HCT116 (cell line): Measurements from ENCODE around the gene PTPRR. TPM values are rescaled to one million over a fixed set of nuclear protein-coding genes. Genes with fewer than 3 reads are reported as not detected.

Source experiments
- ATAC-seq: fragments of 200-7000 bp; cut with Tn5 transposase; 2 replicates; pipeline ENCODE4 v1.9.1; 2020; ENCODE audit warnings: mild to moderate bottlenecking, moderate library complexity
- BruUV-seq: library from RNA; stranded (reverse); fragments of 400-500 nt; replicated peaks from 2 replicates; lab custom pipeline; 2021; lab: Mats Ljungman, UMichigan
- CTCF ChIA-PET: fragments of 300-600 bp; sonication (Branson Sonifier 250); formaldehyde crosslinking; loops from one replicate; lab custom pipeline; 2021; ENCODE audit warnings: antibody characterized with exemption; lab: Charles Lee
- POLR2A ChIA-PET: fragments of 300-600, 350-600 bp; sonication (Branson Sonifier 250); formaldehyde crosslinking; loops from one replicate; lab custom pipeline; 2021; ENCODE audit warnings: antibody characterized with exemption; lab: Charles Lee
- RAD21 ChIA-PET, 2 experiments: fragments of 300-600 bp; sonication (Branson Sonifier 250); formaldehyde crosslinking; loops; one replicate each; lab custom pipeline; 2023; ENCODE audit warnings: low total read pairs in 2 of 2; ENCODE audit not compliant: uncharacterized antibody in 2 of 2, unreplicated experiment in 2 of 2, low non-redundant PET in 1 of 2; lab: Charles Lee
- DNase-seq: peaks from one replicate; pipeline ENCODE4 v3.0.0-alpha.2; 2010; ENCODE audit warnings: low read depth, low spot score
- H2AFZ ChIP-seq: fragments of 200-600 bp; shearing (Covaris generic), sonication (generic); 2 replicates; pipeline ENCODE4 v1.6.1; 2017; ENCODE audit warnings: low read depth, mixed run types, mixed read lengths, antibody characterized with exemption, low read length; ENCODE audit not compliant: poor library complexity, severe bottlenecking
- H3K27ac ChIP-seq: 2 replicates; pipeline ENCODE4 v1.5.1; 2012; ENCODE audit warnings: low read depth, low read length
- H3K27me3 ChIP-seq: fragments of 200-600 bp; sonication (generic); 2 replicates; pipeline ENCODE4 v1.6.1; 2016; ENCODE audit warnings: mixed run types, low read length, mixed read lengths; ENCODE audit not compliant: insufficient read depth
- H3K36me3 ChIP-seq, 2 experiments: fragments of 200-500 bp in 1 of 2; fragments of 200-600 bp in 1 of 2; sonication (Bioruptor generic) in 1 of 2; sonication (generic) in 1 of 2; 2 replicates each; pipeline versions ENCODE4 v1.5.1 to v1.6.1; 2014 to 2016; ENCODE audit warnings: low read length in 2 of 2, inconsistent platforms in 1 of 2, mixed read lengths in 1 of 2, mixed run types in 1 of 2; ENCODE audit not compliant: insufficient read depth in 2 of 2, control insufficient read depth in 1 of 2
- H3K4me1 ChIP-seq, 2 experiments: fragments of 200-600 bp in 1 of 2; sonication (generic) in 1 of 2; 2 replicates each; pipeline versions ENCODE4 v1.5.1 to v1.6.1; 2012 to 2017; ENCODE audit warnings: low read length in 2 of 2, inconsistent platforms in 1 of 2, mild to moderate bottlenecking in 1 of 2, mixed read lengths in 1 of 2, mixed run types in 1 of 2, moderate library complexity in 1 of 2; ENCODE audit not compliant: insufficient read depth in 2 of 2, control insufficient read depth in 1 of 2
- H3K4me2 ChIP-seq: fragments of 200-600 bp; sonication (generic); 2 replicates; pipeline ENCODE4 v1.6.1; 2017; ENCODE audit warnings: mixed run types, low read length, mixed read lengths
- H3K4me3 ChIP-seq, 2 experiments: fragments of 200-600 bp in 1 of 2; sonication (generic) in 1 of 2; replicated peaks in 1 of 2; 2 replicates each; pipeline ENCODE4 v1.5.1; 2011 to 2016; ENCODE audit warnings: low read length in 2 of 2, control low read depth in 1 of 2, low read depth in 1 of 2, mild to moderate bottlenecking in 1 of 2, mixed read lengths in 1 of 2, mixed run types in 1 of 2
- H3K79me2 ChIP-seq: fragments of 200-600 bp; sonication (generic); 2 replicates; pipeline ENCODE4 v1.6.1; 2017; ENCODE audit warnings: mild to moderate bottlenecking, mixed run types, low read length, moderate library complexity, mixed read lengths; ENCODE audit not compliant: insufficient read depth
- H3K9ac ChIP-seq: fragments of 200-600 bp; sonication (generic); 2 replicates; pipeline ENCODE4 v1.6.1; 2016; ENCODE audit warnings: low read length, mixed read lengths
- H3K9me2 ChIP-seq: fragments of 200-600 bp; sonication (generic), shearing (Covaris generic); 2 replicates; pipeline ENCODE4 v1.6.1; 2017; ENCODE audit warnings: mixed run types, mild to moderate bottlenecking, moderate library complexity; ENCODE audit not compliant: insufficient read depth
- H3K9me3 ChIP-seq, 2 experiments: fragments of 200-500 bp in 1 of 2; fragments of 200-600 bp in 1 of 2; sonication (Bioruptor generic) in 1 of 2; sonication (generic) in 1 of 2; 2 replicates each; pipeline ENCODE4 v1.6.1; 2014 to 2017; ENCODE audit warnings: low read length in 2 of 2, mixed read lengths in 2 of 2, inconsistent platforms in 1 of 2, low read depth in 1 of 2, mild to moderate bottlenecking in 1 of 2, mixed run types in 1 of 2, moderate library complexity in 1 of 2; ENCODE audit not compliant: control insufficient read depth in 1 of 2, insufficient read depth in 1 of 2
- H4K20me1 ChIP-seq: fragments of 200-600 bp; sonication (generic), shearing (Covaris generic); 2 replicates; pipeline ENCODE4 v1.6.1; 2017; ENCODE audit warnings: mixed run types, mild to moderate bottlenecking, moderate library complexity; ENCODE audit not compliant: insufficient read depth
- ATF3 ChIP-seq: IDR thresholded peaks from 2 replicates; pipeline ENCODE4 v1.6.1; 2012
- CBX3 ChIP-seq: IDR thresholded peaks from 2 replicates; pipeline ENCODE4 v1.6.1; 2012; ENCODE audit warnings: low read depth
- CTCF ChIP-seq, 3 experiments: fragments of 200-600 bp in 1 of 3; sonication (generic) in 1 of 3; IDR thresholded peaks in 2 of 3; conservative IDR thresholded peaks in 1 of 3; 2 replicates each; pipeline ENCODE4 v1.5.1; 2012 to 2017; ENCODE audit warnings: low read depth in 2 of 3, low read length in 2 of 3, antibody characterized with exemption in 1 of 3, borderline replicate concordance in 1 of 3, control low read depth in 1 of 3, mild to moderate bottlenecking in 1 of 3, mixed read lengths in 1 of 3, mixed run types in 1 of 3, moderate library complexity in 1 of 3; ENCODE audit not compliant: insufficient read depth in 1 of 3
- EGR1 ChIP-seq: IDR thresholded peaks from 2 replicates; pipeline ENCODE4 v1.6.1; 2012; ENCODE audit warnings: low read depth
- EZH2phosphoT487 ChIP-seq: fragments of 200-600 bp; IDR thresholded peaks from 2 replicates; pipeline ENCODE4 v1.6.1; 2018; ENCODE audit warnings: antibody characterized with exemption, borderline replicate concordance
- FOSL1 ChIP-seq: IDR thresholded peaks from 2 replicates; pipeline ENCODE4 v1.6.1; 2012; ENCODE audit warnings: low read depth
- MAX ChIP-seq: IDR thresholded peaks from 2 replicates; pipeline ENCODE4 v1.6.1; 2012
- POLR2AphosphoS5 ChIP-seq: IDR thresholded peaks from 2 replicates; pipeline ENCODE4 v1.6.1; 2011; ENCODE audit warnings: mild to moderate bottlenecking, low read depth, low read length, moderate library complexity
- RAD21 ChIP-seq: IDR thresholded peaks from 2 replicates; pipeline ENCODE4 v1.6.1; 2012; ENCODE audit warnings: low read depth, mild to moderate bottlenecking
- SIN3A ChIP-seq: IDR thresholded peaks from 2 replicates; pipeline ENCODE4 v1.6.1; 2012; ENCODE audit warnings: low read depth
- SP1 ChIP-seq: IDR thresholded peaks from 2 replicates; pipeline ENCODE4 v1.6.1; 2012; ENCODE audit warnings: low read depth
- YY1 ChIP-seq: IDR thresholded peaks from 2 replicates; pipeline ENCODE4 v1.6.1; 2011; ENCODE audit warnings: low read length, low read depth, moderate library complexity, mild to moderate bottlenecking; ENCODE audit not compliant: insufficient replicate concordance; ENCODE audit errors: extremely low read depth
- ZNF274 ChIP-seq: fragments of 200-500 bp; sonication (Bioruptor generic); IDR thresholded peaks from 2 replicates; pipeline ENCODE4 v1.6.1; 2014; ENCODE audit warnings: mild to moderate bottlenecking, low read depth, low read length, inconsistent platforms
- intact Hi-C: fragments of 100-400 bp; cut with micrococcal nuclease; formaldehyde crosslinking; loops from 2 replicates; pipeline ENCODE4 v1.10.0; 2022
- total RNA-seq: library from RNA; stranded (reverse); gene quantifications from one replicate; pipeline ENCODE4 v1.2.1, GENCODE V29; 2021; ENCODE audit not compliant: unreplicated experiment

PTPRR gene
- total RNA-seq, 1 experiment from 2014 or later, result 0.27 TPM

- H3K4me1 ChIP-seq, result no peaks in the 10 kb centered on the region
- RAD21 ChIA-PET, result interaction anchor here in 1 of 2 experiments (0.7 to 1.0 kb wide), 2 partner anchors 134 to 380 kb away, joined by 3 to 6 read pairs; no protein-coding TSS in a partner anchor
- POLR2A ChIA-PET, result interaction anchor here (0.7 to 1.4 kb wide), 2 partner anchors 10 to 102 kb away, joined by 3 read pairs; no protein-coding TSS in a partner anchor
- CTCF ChIA-PET, result interaction anchor here (0.7 to 1.6 kb wide), 9 partner anchors 8 to 689 kb away, joined by 3 to 11 read pairs (median 4); no protein-coding TSS in a partner anchor
- peak; percentile 62 for DNase-seq
- H3K36me3 ChIP-seq, result no peaks in the 10 kb centered on the region
- H3K9me3 ChIP-seq, result no peaks in the 10 kb centered on the region
- intact Hi-C loops, result loop anchor here (1.0 to 10.0 kb wide), 3 partner anchors 130 to 424 kb away; no protein-coding TSS in a partner anchor
- no peaks in the 10 kb centered on the region for H3K79me2 ChIP-seq
- H3K9me2 ChIP-seq, result no peaks in the 10 kb centered on the region
- peak; percentile 99 for ATAC-seq
- no peak overlapping the region for H3K9ac ChIP-seq
- BruUV-seq, result no TSS peak
- no peak overlapping the region for H3K4me2 ChIP-seq
- TF ChIP-seq EGR1 (no peak), FOSL1 (no peak), ATF3 (no peak), RAD21 (peak; percentile 93), SP1 (no peak), ZNF274 (no peak), CBX3 (peak; percentile 83), YY1 (peak; percentile 54), SIN3A (no peak), MAX (no peak), CTCF (IDR thresholded peaks at IDR 0.05 in 2 of 3, conservative IDR thresholded peaks at IDR 0.05 in 1 of 3; ENCODE audit: borderline replicate concordance in 1 of 3, insufficient read depth in 1 of 3, low read depth in 2 of 3, low read length in 2 of 3) (peak; percentile 72 to 90 (median 89)), POLR2AphosphoS5 (no peak), EZH2phosphoT487 (no peak)
- TF ChIP-seq, all 23 proteins: peak for 4
- Histone ChIP-seq H3K27ac (no peak overlapping the region), H3K27me3 (no peaks in the 10 kb centered on the region), H3K4me3 (no peak overlapping the region), H2AFZ (peak overlapping the region; percentile 87), H4K20me1 (no peaks in the 10 kb centered on the region)
Measured at GRCh38 chr12:70590051-70590450, 330.5 kb downstream of the PTPRR start.

Other genes starting within 250 kb of the PTPRR start
- gene TSPAN8, start 237.3 kb upstream of the PTPRR start, total RNA-seq, result 0.76 TPM